COR-L47 (cell line): ENCODE data around the gene PLD5.

Experiments used
- DNase-seq: peaks from one replicate; lab custom pipeline; 2025; lab: John Stamatoyannopoulos, UW

The PLD5 gene

GRCh38 chr1:242524571-242525359 is at the start of gene PLD5:
PLD5 (minus strand) TSS chr1:242524697.
- peak; percentile 67 for DNase-seq

- no peak for DNase-seq
Measured at GRCh38 chr1:242569867-242570266, 45.4 kb upstream of the PLD5 start.

GRCh38 chr1:242568666-242569065 is 44.2 kb upstream of the PLD5 start:
- DNase-seq: no peak

GRCh38 chr1:242567596-242567995 is 43.1 kb upstream of the PLD5 start:
- no peak for DNase-seq

GRCh38 chr1:242556759-242557158 is 32.3 kb upstream of the PLD5 start:
- DNase-seq: no peak

- DNase-seq: no peak
Measured at GRCh38 chr1:242556276-242556675, 31.8 kb upstream of the PLD5 start.

- no peak for DNase-seq
Measured at GRCh38 chr1:242554577-242554976, 30.1 kb upstream of the PLD5 start.

- no peak for DNase-seq
Measured at GRCh38 chr1:242546849-242547729, 22.6 kb upstream of the PLD5 start.

- no peak for DNase-seq
Measured at GRCh38 chr1:242546441-242546840, 21.9 kb upstream of the PLD5 start.

GRCh38 chr1:242544071-242544470 is 19.6 kb upstream of the PLD5 start:
- DNase-seq: no peak

GRCh38 chr1:242542271-242542670 is 17.8 kb upstream of the PLD5 start:
- DNase-seq: no peak

- DNase-seq: no peak
Measured at GRCh38 chr1:242535986-242536385, 11.5 kb upstream of the PLD5 start.

- no peak for DNase-seq
Measured at GRCh38 chr1:242534753-242535152, 10.3 kb upstream of the PLD5 start.

- no peak for DNase-seq
Measured at GRCh38 chr1:242530761-242531160, 6.3 kb upstream of the PLD5 start.

GRCh38 chr1:242525769-242526168 is 1.3 kb upstream of the PLD5 start:
- DNase-seq: no peak

GRCh38 chr1:242525360-242525722 is 844 bp upstream of the PLD5 start:
- DNase-seq: no peak

- DNase-seq: peak; percentile 81
Measured at GRCh38 chr1:242523719-242524570, 552 bp downstream of the PLD5 start.

- DNase-seq: no peak
Measured at GRCh38 chr1:242522996-242523718, 1.3 kb downstream of the PLD5 start.

- no peak for DNase-seq
Measured at GRCh38 chr1:242522304-242522945, 2.1 kb downstream of the PLD5 start.

GRCh38 chr1:242515555-242515954 is 8.9 kb downstream of the PLD5 start:
- DNase-seq: no peak

GRCh38 chr1:242506724-242507123 is 17.8 kb downstream of the PLD5 start:
- DNase-seq: no peak
